Measurements from ENCODE around the gene AFDN.

AFDN gene

DNA sequence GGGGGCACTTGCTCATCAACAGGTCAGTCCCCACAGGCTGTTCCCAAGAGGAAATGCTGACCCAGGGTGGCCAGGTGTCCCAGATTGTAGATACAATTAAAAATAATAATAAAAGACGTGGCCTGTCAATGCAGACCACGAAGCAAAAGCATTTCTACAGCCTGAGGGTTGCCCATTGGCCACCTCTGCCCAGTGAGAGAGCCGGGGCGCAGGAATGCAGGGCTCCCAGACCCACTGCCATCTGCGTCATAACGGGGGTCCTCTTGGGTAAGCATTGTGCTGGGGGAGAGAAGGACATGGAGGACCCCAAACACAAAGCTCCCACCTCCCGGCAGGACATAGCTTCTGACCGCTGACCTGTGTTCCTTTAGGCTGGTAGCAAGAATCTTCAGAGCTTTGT, 22.9 kb upstream of the AFDN start:
- Histone ChIP-seq H3K4me3 (no peak overlapping the region), H3K36me3 (no peaks in the 10 kb centered on the region), H3K4me1 (no peaks in the 10 kb centered on the region), H3K27me3 (peaks cover 0 to 14% of the 10 kb centered on the region in 2 donors), H3K27ac (no peak overlapping the region), H3K9me3 (no peaks in the 10 kb centered on the region)
- TF ChIP-seq, protein P1, sequence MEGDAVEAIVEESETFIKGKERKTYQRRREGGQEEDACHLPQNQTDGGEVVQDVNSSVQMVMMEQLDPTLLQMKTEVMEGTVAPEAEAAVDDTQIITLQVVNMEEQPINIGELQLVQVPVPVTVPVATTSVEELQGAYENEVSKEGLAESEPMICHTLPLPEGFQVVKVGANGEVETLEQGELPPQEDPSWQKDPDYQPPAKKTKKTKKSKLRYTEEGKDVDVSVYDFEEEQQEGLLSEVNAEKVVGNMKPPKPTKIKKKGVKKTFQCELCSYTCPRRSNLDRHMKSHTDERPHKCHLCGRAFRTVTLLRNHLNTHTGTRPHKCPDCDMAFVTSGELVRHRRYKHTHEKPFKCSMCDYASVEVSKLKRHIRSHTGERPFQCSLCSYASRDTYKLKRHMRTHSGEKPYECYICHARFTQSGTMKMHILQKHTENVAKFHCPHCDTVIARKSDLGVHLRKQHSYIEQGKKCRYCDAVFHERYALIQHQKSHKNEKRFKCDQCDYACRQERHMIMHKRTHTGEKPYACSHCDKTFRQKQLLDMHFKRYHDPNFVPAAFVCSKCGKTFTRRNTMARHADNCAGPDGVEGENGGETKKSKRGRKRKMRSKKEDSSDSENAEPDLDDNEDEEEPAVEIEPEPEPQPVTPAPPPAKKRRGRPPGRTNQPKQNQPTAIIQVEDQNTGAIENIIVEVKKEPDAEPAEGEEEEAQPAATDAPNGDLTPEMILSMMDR (IDR thresholded peaks at IDR 0.05) = no peak
- intact Hi-C loops (cut with DNase I; ENCODE audit: low total_unique reads) = no loop called here
- DNase-seq = no peak

DNA sequence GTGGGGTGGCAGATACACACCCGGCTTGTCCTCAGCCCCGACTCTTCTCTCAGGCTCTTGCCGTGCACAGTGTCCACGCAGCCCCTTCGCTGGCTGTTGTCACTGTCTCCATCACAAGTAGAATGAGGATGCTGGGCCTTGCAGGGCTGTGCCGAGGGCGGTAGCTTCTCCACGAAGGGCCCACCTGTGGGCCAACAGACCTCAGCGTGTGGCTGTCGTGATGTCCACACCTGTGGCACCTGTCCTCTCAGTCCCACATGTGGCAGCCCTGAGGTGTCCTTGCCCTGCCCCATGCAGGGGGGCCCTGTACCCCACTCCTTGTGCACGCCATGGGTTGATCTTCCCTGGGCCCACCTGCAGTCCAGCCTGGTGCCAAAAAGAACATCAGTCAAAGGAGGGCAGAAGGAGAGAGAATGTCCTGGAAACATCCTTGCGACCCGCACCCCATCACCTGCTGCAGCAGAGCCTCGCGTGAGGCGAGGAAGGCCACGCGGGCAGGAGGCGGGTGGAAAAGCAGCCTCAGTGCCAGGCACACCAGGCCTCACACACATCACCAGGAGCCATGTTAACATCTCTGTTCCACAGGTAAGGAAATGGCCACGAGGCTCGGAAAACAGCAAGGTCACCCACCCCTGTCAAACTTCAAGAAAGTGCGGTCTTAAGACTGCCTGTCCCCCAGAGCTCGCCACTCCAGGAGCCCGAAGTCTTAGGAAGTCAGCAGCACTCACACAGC, 22.3 kb upstream of the AFDN start:
- no peak for DNase-seq
- H3K4me3 ChIP-seq = no peak overlapping the region
- H3K9me3 ChIP-seq = no peaks in the 10 kb centered on the region
- no peaks in the 10 kb centered on the region for H3K36me3 ChIP-seq
- no peak overlapping the region for H3K27ac ChIP-seq
- TF ChIP-seq, protein P1 (IDR thresholded peaks at IDR 0.05) = no peak
- peaks cover 0 to 14% of the 10 kb centered on the region in 2 donors for H3K27me3 ChIP-seq
- intact Hi-C loops (cut with DNase I; ENCODE audit: low total_unique reads) = no loop called here
- no peaks in the 10 kb centered on the region for H3K4me1 ChIP-seq

DNA sequence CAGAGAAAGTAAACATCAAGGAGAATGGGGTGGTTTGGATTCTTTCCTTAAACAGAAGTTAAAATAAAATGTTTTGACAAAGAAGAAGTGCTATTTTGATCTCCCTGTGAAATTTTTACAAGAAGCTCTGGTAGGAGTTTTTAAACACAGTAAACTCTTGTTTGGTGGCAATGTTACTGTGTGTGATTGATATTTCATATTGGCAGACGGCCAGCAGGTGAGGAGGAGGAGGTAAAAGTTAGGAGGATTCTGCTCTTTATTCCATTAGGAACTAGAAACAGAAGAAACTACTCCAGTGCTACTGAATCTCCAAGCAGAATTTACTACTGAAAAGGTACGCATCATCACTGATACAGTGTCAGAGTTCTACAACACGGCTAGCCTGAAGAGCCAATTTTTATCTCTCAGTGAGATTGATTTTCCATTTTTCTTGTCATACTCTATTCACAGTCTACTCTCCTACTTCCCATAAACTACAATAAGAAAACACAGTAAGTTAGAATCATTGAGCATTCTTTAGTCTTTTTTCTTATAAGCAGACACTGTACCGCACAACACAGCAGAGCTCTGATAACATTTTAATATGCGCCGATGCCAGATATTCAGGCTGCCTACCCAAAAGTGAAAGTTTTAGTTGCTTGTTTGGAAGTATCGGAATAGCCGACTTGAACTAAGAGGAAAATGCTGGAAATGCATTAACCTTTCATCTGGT, 21.2 kb upstream of the AFDN start:
- DNase-seq = no peak
- Histone ChIP-seq H3K27me3 (peaks cover 0 to 14% of the 10 kb centered on the region in 2 donors), H3K4me1 (no peaks in the 10 kb centered on the region), H3K4me3 (no peak overlapping the region), H3K36me3 (no peaks in the 10 kb centered on the region), H3K9me3 (no peaks in the 10 kb centered on the region), H3K27ac (no peak overlapping the region)
- intact Hi-C loops (cut with DNase I; ENCODE audit: low total_unique reads) = no loop called here
- TF ChIP-seq, protein P1 (IDR thresholded peaks at IDR 0.05) = no peak

DNA sequence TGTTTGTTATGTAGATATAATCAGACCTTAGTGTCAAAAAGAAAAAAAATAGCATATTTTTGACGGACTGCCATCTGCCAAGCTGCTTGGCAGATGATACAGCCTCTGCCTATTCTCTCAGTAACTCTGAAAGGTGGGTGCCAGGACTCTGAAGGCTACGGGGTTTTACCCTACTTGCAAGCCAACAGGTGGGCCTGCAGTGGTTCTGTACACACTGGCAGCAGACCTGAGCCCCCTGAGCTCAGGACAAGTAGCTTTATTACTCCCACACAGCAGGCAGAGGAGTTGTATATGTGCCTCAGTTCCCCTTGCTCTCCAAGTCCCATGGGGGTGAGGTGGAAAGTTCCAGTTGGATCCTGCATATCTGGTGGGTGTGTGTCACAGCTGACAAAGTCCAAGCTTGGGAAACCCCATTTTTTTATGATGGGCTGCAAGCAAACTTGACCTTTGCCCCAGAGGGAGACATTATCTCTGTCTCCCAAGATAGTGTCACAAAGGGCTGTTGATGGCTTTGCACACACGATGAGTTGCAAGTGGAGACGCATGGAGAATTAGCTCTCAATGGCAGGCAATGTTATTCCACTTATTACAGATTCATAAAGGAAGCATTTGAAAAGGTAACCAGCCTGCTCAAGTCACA, 20.5 kb upstream of the AFDN start:
- no peak overlapping the region for H3K4me3 ChIP-seq
- H3K27ac ChIP-seq = no peak overlapping the region
- intact Hi-C loops (cut with DNase I; ENCODE audit: low total_unique reads) = no loop called here
- H3K9me3 ChIP-seq = no peaks in the 10 kb centered on the region
- peaks cover 0 to 16% of the 10 kb centered on the region in 2 donors for H3K27me3 ChIP-seq
- DNase-seq = no peak
- H3K36me3 ChIP-seq = no peaks in the 10 kb centered on the region
- no peaks in the 10 kb centered on the region for H3K4me1 ChIP-seq
- TF ChIP-seq, protein P1 (IDR thresholded peaks at IDR 0.05) = no peak

DNA sequence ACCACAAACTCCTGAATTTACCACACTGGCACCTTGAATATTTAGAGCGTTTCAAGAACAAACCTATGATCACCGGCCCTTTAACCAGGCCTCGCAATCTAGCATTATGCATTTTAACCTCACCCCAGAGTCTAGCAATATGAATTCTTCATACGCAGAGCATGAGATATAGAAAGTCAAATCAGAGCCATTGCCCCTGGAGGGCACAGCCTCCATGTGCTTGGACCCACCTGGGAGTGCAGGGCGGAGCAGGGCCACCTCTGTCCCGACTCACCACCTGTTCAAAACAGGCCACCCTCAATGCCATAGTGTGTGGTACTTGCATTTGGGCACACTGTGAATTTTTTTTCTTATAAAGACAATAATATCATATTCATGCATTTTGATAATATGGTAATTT, 19.5 kb upstream of the AFDN start:
- H3K4me1 ChIP-seq = no peaks in the 10 kb centered on the region
- no peak overlapping the region for H3K4me3 ChIP-seq
- no peaks in the 10 kb centered on the region for H3K36me3 ChIP-seq
- TF ChIP-seq, protein P1 (IDR thresholded peaks at IDR 0.05) = no peak
- intact Hi-C loops (cut with DNase I; ENCODE audit: low total_unique reads) = no loop called here
- H3K9me3 ChIP-seq = no peaks in the 10 kb centered on the region
- H3K27me3 ChIP-seq = peaks cover 0 to 17% of the 10 kb centered on the region in 2 donors
- H3K27ac ChIP-seq = no peak overlapping the region
- no peak for DNase-seq
